B cell (primary cell): Measurements from ENCODE around the gene ABCA7. TPM values are rescaled to one million over a fixed set of nuclear protein-coding genes. Genes with fewer than 3 reads are reported as not detected.

ENCODE experiments used
- ATAC-seq: fragments of 200-7000 bp; cut with Tn5 transposase; one replicate; pipeline ENCODE4 v1.10.0; 2021; ENCODE audit warnings: low read depth, mild to moderate bottlenecking, moderate number of reproducible peaks, moderate library complexity
- CTCF ChIA-PET: fragments of 350-600 bp; sonication (Branson Sonifier 250); formaldehyde crosslinking; loops from one replicate; lab custom pipeline; 2021; ENCODE audit warnings: antibody characterized with exemption, inconsistent platforms; lab: Charles Lee
- POLR2A ChIA-PET: fragments of 350-600 bp; sonication (Branson Sonifier 250); formaldehyde crosslinking; loops from one replicate; lab custom pipeline; 2021; ENCODE audit warnings: antibody characterized with exemption; lab: Charles Lee
- DNase-seq: peaks from one replicate; pipeline ENCODE4 v3.0.0; 2013
- H2AFZ ChIP-seq: 2 replicates; pipeline ENCODE4 v1.6.1; 2012; ENCODE audit warnings: mild to moderate bottlenecking, low read depth, low read length; ENCODE audit not compliant: insufficient read depth, poor library complexity, severe bottlenecking
- H3K27ac ChIP-seq, 2 donors: 1 replicate in 1 of 2; 2 replicates in 1 of 2; pipeline ENCODE4 v1.5.1; 2012 to 2013; ENCODE audit warnings: low read length in 2 of 2, mild to moderate bottlenecking in 2 of 2, moderate library complexity in 1 of 2
- H3K27me3 ChIP-seq, 4 experiments: fragments of 200-600 bp in 1 of 4; sonication (generic) in 1 of 4; replicated peaks in 1 of 4; 1 replicate in 2 of 4; 2 replicates in 2 of 4; pipeline versions ENCODE4 v1.6.1 to v1.7.0; 2013 to 2016; ENCODE audit warnings: low read length in 3 of 4, mild to moderate bottlenecking in 2 of 4, mixed read lengths in 1 of 4, moderate library complexity in 1 of 4; ENCODE audit not compliant: insufficient read depth in 4 of 4, control insufficient read depth in 3 of 4; ENCODE audit errors: control extremely low read depth in 1 of 4
- H3K36me3 ChIP-seq, 2 experiments: replicated peaks in 1 of 2; 1 replicate in 1 of 2; 2 replicates in 1 of 2; pipeline versions ENCODE4 v1.6.1 to v1.7.1; 2013; ENCODE audit warnings: low read length in 1 of 2; ENCODE audit not compliant: insufficient read depth in 2 of 2, control insufficient read depth in 1 of 2; ENCODE audit errors: control extremely low read depth in 1 of 2, extremely low read depth in 1 of 2
- H3K4me1 ChIP-seq, 2 donors: fragments of 200-600 bp in 1 of 2; sonication (generic) in 1 of 2; 1 replicate in 1 of 2; 2 replicates in 1 of 2; pipeline versions ENCODE4 v1.5.1 to v1.6.1; 2013 to 2017; ENCODE audit warnings: low read length in 2 of 2; ENCODE audit not compliant: control insufficient read depth in 2 of 2, insufficient read depth in 2 of 2
- H3K4me2 ChIP-seq: replicated peaks from 2 replicates; pipeline ENCODE3; 2012; ENCODE audit warnings: mild to moderate bottlenecking, low read depth, low read length; ENCODE audit not compliant: poor library complexity, severe bottlenecking
- H3K4me3 ChIP-seq, 5 experiments: fragments of 200-600 bp in 1 of 5; sonication (generic) in 1 of 5; 1 replicate in 3 of 5; 2 replicates in 2 of 5; pipeline versions ENCODE4 v1.5.1 to v1.7.0; 2011 to 2016; ENCODE audit warnings: low read length in 4 of 5, mild to moderate bottlenecking in 4 of 5, low read depth in 2 of 5, control low read depth in 1 of 5, moderate library complexity in 1 of 5; ENCODE audit not compliant: insufficient read depth in 1 of 5; ENCODE audit errors: control extremely low read depth in 1 of 5, extremely low read depth in 1 of 5
- H3K79me2 ChIP-seq: fragments of 200-600 bp; sonication (generic); one replicate; pipeline ENCODE4 v1.6.0; 2016; ENCODE audit warnings: low read length; ENCODE audit not compliant: control insufficient read depth, insufficient read depth
- H3K9ac ChIP-seq: fragments of 200-600 bp; sonication (generic); 2 replicates; pipeline ENCODE4 v1.6.1; 2017; ENCODE audit warnings: mild to moderate bottlenecking, low read length, moderate library complexity
- H3K9me3 ChIP-seq, 3 donors: one replicate each; pipeline versions ENCODE4 v1.6.1 to v1.7.1; 2013; ENCODE audit warnings: low read length in 2 of 3; ENCODE audit not compliant: control insufficient read depth in 2 of 3, insufficient read depth in 1 of 3; ENCODE audit errors: control extremely low read depth in 1 of 3
- H4K20me1 ChIP-seq: 2 replicates; pipeline ENCODE4 v1.6.0; 2012; ENCODE audit warnings: mild to moderate bottlenecking, low read length; ENCODE audit not compliant: insufficient read depth, control insufficient read depth, poor library complexity, severe bottlenecking
- H3K27ac Mint-ChIP-seq: one replicate; pipeline ENCODE4 v1.8.0; 2021; ENCODE audit warnings: mixed read lengths
- H3K27me3 Mint-ChIP-seq: one replicate; pipeline ENCODE4 v1.8.0; 2021; ENCODE audit warnings: mixed read lengths
- H3K4me1 Mint-ChIP-seq: one replicate; pipeline ENCODE4 v1.8.0; 2021; ENCODE audit warnings: mixed read lengths
- H3K4me3 Mint-ChIP-seq: one replicate; pipeline ENCODE4 v1.8.0; 2021; ENCODE audit warnings: mixed read lengths
- H3K9me3 Mint-ChIP-seq: one replicate; pipeline ENCODE4 v1.8.0; 2022; ENCODE audit warnings: mixed read lengths; ENCODE audit not compliant: insufficient read depth
- EZH2 ChIP-seq: IDR thresholded peaks from 2 replicates; pipeline ENCODE4 v1.6.1; 2012; ENCODE audit warnings: borderline replicate concordance, low read depth, mild to moderate bottlenecking, moderate library complexity, low read length; ENCODE audit not compliant: insufficient read depth, poor library complexity, severe bottlenecking
- WGBS: methylation state at CpG from one replicate; pipeline ENCODE4 v1.1.5; 2013; ENCODE audit warnings: missing lambda C conversion rate; ENCODE audit not compliant: insufficient coverage; 5-methylcytosine and 5-hydroxymethylcytosine counted together
- intact Hi-C: fragments of 100-400 bp; cut with micrococcal nuclease; formaldehyde crosslinking; loops from one replicate; pipeline ENCODE4 v1.10.0; 2022
- polyA plus RNA-seq: library from polyadenylated mRNA; depleted of rRNA; stranded (reverse); fragments of >200 nt; gene quantifications from 2 replicates; pipeline ENCODE4 v1.2.3, GENCODE V29; 2012
- total RNA-seq, 2 donors: library from RNA; stranded (reverse); fragments of 120-200 nt in 1 of 2; gene quantifications; 1 replicate in 1 of 2; 2 replicates in 1 of 2; pipeline versions ENCODE4 v1.2.3 to v1.2.4, GENCODE V29; 2013 to 2022
- TF ChIP-seq, protein P1 (sequence below): fragments of 200-600 bp; IDR thresholded peaks from one replicate; pipeline ENCODE4 v1.8.0; 2022; ENCODE audit warnings: antibody characterized with exemption, mild to moderate bottlenecking

ABCA7 gene
- total and polyA plus RNA-seq, 2 donors (not counting 1 experiment from before 2014, with no cell fraction given), result 192 to 281 TPM

DNA sequence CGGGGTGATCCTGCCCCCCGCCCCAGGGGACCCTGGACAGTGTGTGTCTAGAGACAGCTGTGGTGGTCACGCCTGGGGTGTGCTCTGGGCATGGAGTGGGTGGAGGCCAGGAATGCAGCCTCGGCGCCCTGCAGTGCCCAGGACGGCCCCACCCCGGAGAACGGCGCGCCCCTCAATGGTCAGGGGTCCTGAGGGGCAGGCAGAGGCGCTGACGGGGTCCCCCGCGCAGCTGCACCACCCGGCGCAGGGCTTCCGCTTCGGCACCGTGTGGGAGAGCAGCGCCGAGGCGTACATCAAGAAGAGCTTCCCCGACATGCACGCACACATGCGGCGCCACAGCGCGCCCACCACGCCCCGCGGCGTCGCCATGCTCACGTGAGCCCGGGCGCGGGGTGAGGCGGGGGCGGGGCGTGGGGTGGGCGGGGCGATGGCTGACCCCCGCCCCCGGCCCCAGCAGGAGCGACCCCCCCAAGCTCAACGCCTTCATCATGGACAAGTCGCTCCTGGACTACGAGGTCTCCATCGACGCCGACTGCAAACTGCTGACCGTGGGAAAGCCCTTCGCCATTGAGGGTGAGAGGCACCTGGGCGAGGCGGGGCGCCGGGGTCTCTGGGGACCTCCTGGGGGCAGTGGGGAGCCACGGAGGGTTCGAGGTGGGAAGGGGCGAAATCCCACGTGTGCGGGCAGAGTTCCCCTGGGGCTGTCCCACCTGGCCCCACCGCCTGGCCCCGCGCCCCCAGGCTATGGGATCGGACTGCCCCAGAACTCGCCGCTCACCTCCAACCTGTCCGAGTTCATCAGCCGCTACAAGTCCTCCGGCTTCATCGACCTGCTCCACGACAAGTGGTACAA is 32.3 kb upstream of the ABCA7 start:
- Histone ChIP-seq H3K27ac (no peak overlapping the region), H3K36me3 (peaks cover 0 to 17% of the 10 kb centered on the region in 2 experiments), H2AFZ (no peak overlapping the region), H3K79me2 (peaks cover 7% of the 10 kb centered on the region), H3K9me3 (no peaks in the 10 kb centered on the region), H3K9ac (no peak overlapping the region), H3K4me3 (no peak overlapping the region), H4K20me1 (peaks cover 34% of the 10 kb centered on the region), H3K4me2 (no peak overlapping the region), H3K4me1 (no peaks in the 10 kb centered on the region), H3K27me3 (peaks cover 0 to 6% (median 1%) of the 10 kb centered on the region in 4 experiments)
- DNase-seq (no peak), ATAC-seq (no peak)
- Mint-ChIP-seq H3K9me3 (no peaks in the 10 kb centered on the region), H3K27me3 (peaks cover 2% of the 10 kb centered on the region), H3K4me1 (peaks cover 1% of the 10 kb centered on the region), H3K4me3 (no peak overlapping the region), H3K27ac (no peak overlapping the region)
- ChIA-PET POLR2A (no interaction called here), CTCF (interaction anchor here (0.6 kb wide), 1 partner anchor 292 kb away, joined by 4 read pairs; no protein-coding TSS in a partner anchor)
- 95% methylated on average over 69 of the region's 73 CpGs for WGBS
- intact Hi-C loops, result no loop called here
- TF ChIP-seq EZH2, result no peak

DNA sequence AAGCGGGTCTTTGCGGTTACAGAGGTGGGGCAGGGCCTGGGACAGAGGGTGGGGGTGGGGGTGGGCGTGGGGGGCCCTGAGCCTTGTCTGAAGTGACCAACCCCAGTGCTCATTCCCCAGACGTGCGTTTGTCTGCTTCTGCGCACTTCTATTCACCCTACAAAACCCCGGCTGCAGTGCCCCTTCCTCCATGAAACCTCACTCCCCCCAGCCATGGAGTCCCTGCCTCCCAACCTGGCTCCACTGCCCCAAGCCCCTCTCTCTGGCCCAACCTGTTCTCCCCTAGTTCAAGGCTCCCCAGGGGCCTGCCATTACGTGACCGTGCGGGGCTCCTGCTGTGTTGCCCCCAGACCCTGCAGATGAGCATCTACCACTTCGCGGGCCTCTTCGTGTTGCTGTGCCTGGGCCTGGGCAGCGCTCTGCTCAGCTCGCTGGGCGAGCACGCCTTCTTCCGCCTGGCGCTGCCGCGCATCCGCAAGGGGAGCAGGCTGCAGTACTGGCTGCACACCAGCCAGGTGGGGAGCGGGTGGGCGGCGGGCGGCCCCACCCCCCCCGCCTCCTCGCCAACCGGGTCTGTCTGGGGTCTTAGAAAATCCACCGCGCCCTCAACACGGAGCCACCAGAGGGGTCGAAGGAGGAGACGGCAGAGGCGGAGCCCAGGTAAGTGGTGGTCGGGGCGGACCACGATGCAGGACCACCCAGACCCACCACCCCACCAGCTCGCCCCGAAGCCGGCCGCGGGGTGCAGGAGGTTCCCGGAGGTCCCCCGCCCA is 31.5 kb upstream of the ABCA7 start:
- no peak overlapping the region for H2AFZ ChIP-seq
- no peak overlapping the region for H3K27ac ChIP-seq
- peaks cover 0 to 2% (median 0%) of the 10 kb centered on the region in 4 experiments for H3K27me3 ChIP-seq
- ATAC-seq, result no peak
- no peak overlapping the region for H3K4me2 ChIP-seq
- H3K4me3 Mint-ChIP-seq, result no peak overlapping the region
- H3K79me2 ChIP-seq, result peaks cover 13% of the 10 kb centered on the region
- no peak overlapping the region for H3K9ac ChIP-seq
- H3K27ac Mint-ChIP-seq, result no peak overlapping the region
- DNase-seq, result no peak
- H3K4me3 ChIP-seq, result no peak overlapping the region
- no peaks in the 10 kb centered on the region for H3K27me3 Mint-ChIP-seq
- no peaks in the 10 kb centered on the region for H3K4me1 Mint-ChIP-seq
- ChIA-PET CTCF (no interaction called here), POLR2A (interaction anchor here (0.7 to 1.0 kb wide), 2 partner anchors 9 to 209 kb away, joined by 3 to 4 read pairs; no protein-coding TSS in a partner anchor)
- H3K4me1 ChIP-seq, result no peaks in the 10 kb centered on the region
- H3K36me3 ChIP-seq, result peaks cover 0 to 23% of the 10 kb centered on the region in 2 experiments
- 93% methylated on average over 32 of the region's 45 CpGs for whole genome bisulfite sequencing
- H4K20me1 ChIP-seq, result peaks cover 42% of the 10 kb centered on the region
- H3K9me3 Mint-ChIP-seq, result no peaks in the 10 kb centered on the region
- H3K9me3 ChIP-seq, result no peaks in the 10 kb centered on the region
- TF ChIP-seq, protein P1, sequence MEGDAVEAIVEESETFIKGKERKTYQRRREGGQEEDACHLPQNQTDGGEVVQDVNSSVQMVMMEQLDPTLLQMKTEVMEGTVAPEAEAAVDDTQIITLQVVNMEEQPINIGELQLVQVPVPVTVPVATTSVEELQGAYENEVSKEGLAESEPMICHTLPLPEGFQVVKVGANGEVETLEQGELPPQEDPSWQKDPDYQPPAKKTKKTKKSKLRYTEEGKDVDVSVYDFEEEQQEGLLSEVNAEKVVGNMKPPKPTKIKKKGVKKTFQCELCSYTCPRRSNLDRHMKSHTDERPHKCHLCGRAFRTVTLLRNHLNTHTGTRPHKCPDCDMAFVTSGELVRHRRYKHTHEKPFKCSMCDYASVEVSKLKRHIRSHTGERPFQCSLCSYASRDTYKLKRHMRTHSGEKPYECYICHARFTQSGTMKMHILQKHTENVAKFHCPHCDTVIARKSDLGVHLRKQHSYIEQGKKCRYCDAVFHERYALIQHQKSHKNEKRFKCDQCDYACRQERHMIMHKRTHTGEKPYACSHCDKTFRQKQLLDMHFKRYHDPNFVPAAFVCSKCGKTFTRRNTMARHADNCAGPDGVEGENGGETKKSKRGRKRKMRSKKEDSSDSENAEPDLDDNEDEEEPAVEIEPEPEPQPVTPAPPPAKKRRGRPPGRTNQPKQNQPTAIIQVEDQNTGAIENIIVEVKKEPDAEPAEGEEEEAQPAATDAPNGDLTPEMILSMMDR, result no peak
- no peak for TF ChIP-seq EZH2
- intact Hi-C loops, result no loop called here
